Left renal pelvis (tissue), 4 donors: Measurements from ENCODE around the gene SPON1. TPM values are rescaled to one million over a fixed set of nuclear protein-coding genes. Genes with fewer than 3 reads are reported as not detected.
"Not testable (repeated sequence)": the region's sequence is repeated elsewhere in the genome, so short reads cannot be mapped to it uniquely, and the experiment has no call there.

ENCODE experiments used
- DNase-seq, 4 donors: peaks; one replicate each; pipeline ENCODE4 v3.0.0-alpha.2; 2013; ENCODE audit warnings: low read depth in 4 of 4, low spot score in 3 of 4
- polyA plus RNA-seq, 4 donors: library from polyadenylated mRNA; unstranded; fragments of 120-200 nt; gene quantifications; one replicate each; pipeline ENCODE4 v1.2.1, GENCODE V29; 2013; ENCODE audit not compliant: insufficient read length in 4 of 4

Gene SPON1
- polyA plus RNA-seq, 4 donors: 45.0 to 101 (median 70.6) TPM

GRCh38 chr11:14173679-14174078 lies 211.2 kb downstream of the SPON1 start:
- not testable (repeated sequence) for DNase-seq

- no peak for DNase-seq
These were observed 216.7 kb downstream of the SPON1 start for GRCh38 chr11:14179116-14179820.

- DNase-seq: no peak
These were observed 218.6 kb downstream of the SPON1 start for GRCh38 chr11:14181121-14181520.

- no peak for DNase-seq
These were observed 220.4 kb downstream of the SPON1 start for GRCh38 chr11:14182833-14183364.

GRCh38 chr11:14184028-14184940 lies 221.8 kb downstream of the SPON1 start:
- DNase-seq: no peak

GRCh38 chr11:14185461-14185860 lies 222.9 kb downstream of the SPON1 start:
- DNase-seq: no peak

- DNase-seq: no peak
These were observed 223.7 kb downstream of the SPON1 start for GRCh38 chr11:14186046-14186775.

- DNase-seq: no peak
These were observed 227.4 kb downstream of the SPON1 start for GRCh38 chr11:14189874-14190273.

- peak in 1 of 4 donors; percentile 16 for DNase-seq
These were observed 228.7 kb downstream of the SPON1 start for GRCh38 chr11:14190992-14191778.

GRCh38 chr11:14193644-14194043 lies 231.1 kb downstream of the SPON1 start:
- DNase-seq: no peak

GRCh38 chr11:14202251-14203196 lies 240.0 kb downstream of the SPON1 start:
- DNase-seq: no peak

GRCh38 chr11:14203321-14203720 lies 240.8 kb downstream of the SPON1 start:
- DNase-seq: no peak

- no peak for DNase-seq
These were observed 250.5 kb downstream of the SPON1 start for GRCh38 chr11:14212986-14213385.

GRCh38 chr11:14218728-14219127 lies 256.2 kb downstream of the SPON1 start:
- no peak for DNase-seq

GRCh38 chr11:14223636-14224288 lies 261.2 kb downstream of the SPON1 start:
- DNase-seq: no peak

GRCh38 chr11:14224395-14224794 lies 261.9 kb downstream of the SPON1 start:
- no peak for DNase-seq

GRCh38 chr11:14225666-14226065 lies 263.1 kb downstream of the SPON1 start:
- no peak for DNase-seq

- DNase-seq: no peak
These were observed 265.8 kb downstream of the SPON1 start for GRCh38 chr11:14228356-14228755.
